ENCODE results near the gene ELF1. TPM values are rescaled to one million over a fixed set of nuclear protein-coding genes. Genes with fewer than 3 reads are reported as not detected.

The ELF1 gene
- total RNA-seq, 3 donors from 2014 or later, result 101 to 138 (median 104) TPM

DNA sequence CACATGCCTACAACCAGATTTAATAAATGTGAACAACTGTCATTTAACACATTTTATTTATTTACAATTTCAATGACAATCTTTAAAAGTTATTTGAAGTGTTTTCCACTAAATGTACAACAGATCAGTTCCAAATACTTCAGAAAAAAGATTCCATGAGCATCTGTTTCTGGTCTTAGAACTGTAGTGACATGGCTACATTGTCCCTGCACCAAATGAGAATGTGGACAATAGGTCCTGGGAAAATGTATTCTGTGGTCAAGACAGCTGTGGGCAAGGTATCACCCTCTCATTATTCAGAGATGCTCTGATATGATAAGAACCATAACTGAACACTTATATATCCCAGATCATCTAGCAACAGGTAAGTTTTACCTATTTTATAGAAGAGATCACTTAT lies 43.7 kb downstream of the ELF1 start:
- no peaks in the 10 kb centered on the region for H3K27me3 ChIP-seq
- H3K36me3 ChIP-seq, result no peaks in the 10 kb centered on the region
- TF ChIP-seq POLR2AphosphoS5 (IDR thresholded peaks at IDR 0.05) (no peak), CTCF (IDR thresholded peaks at IDR 0.05) (no peak), POLR2A (IDR thresholded peaks at IDR 0.05) (no peak)
- H3K27ac ChIP-seq, result peak overlapping the region in 1 of 2 donors; percentile 15
- peaks cover 0 to 19% of the 10 kb centered on the region in 2 donors for H3K4me1 ChIP-seq
- DNase-seq (ENCODE audit: low spot score in 2 of 2), result no peak
- H3K4me3 ChIP-seq, result no peak overlapping the region
- H3K9me3 ChIP-seq, result no peaks in the 10 kb centered on the region
- intact Hi-C loops (cut with DNase I; ENCODE audit: low total_unique reads), result no loop called here

- intact Hi-C loops (cut with DNase I; ENCODE audit: low total_unique reads), result no loop called here
- TF ChIP-seq CTCF (IDR thresholded peaks at IDR 0.05) (peak in 1 of 3 donors; percentile 15), POLR2AphosphoS5 (IDR thresholded peaks at IDR 0.05) (no peak), POLR2A (IDR thresholded peaks at IDR 0.05) (no peak)
- H3K9me3 ChIP-seq, result no peaks in the 10 kb centered on the region
- no peaks in the 10 kb centered on the region for H3K27me3 ChIP-seq
- no peak overlapping the region for H3K4me3 ChIP-seq
- no peak for DNase-seq (ENCODE audit: low spot score in 2 of 2)
- peak overlapping the region in 1 of 2 donors; percentile 15 for H3K27ac ChIP-seq
- H3K4me1 ChIP-seq, result peaks cover 0 to 16% of the 10 kb centered on the region in 2 donors
- no peaks in the 10 kb centered on the region for H3K36me3 ChIP-seq
Observed at GRCh38 chr13:40974460-40975407, 44.4 kb downstream of the ELF1 start.

GRCh38 chr13:40973409-40973808 lies 45.7 kb downstream of the ELF1 start:
- Histone ChIP-seq H3K4me1 (peaks cover 0 to 14% of the 10 kb centered on the region in 2 donors), H3K27ac (no peak overlapping the region), H3K36me3 (no peaks in the 10 kb centered on the region), H3K9me3 (no peaks in the 10 kb centered on the region), H3K27me3 (no peaks in the 10 kb centered on the region), H3K4me3 (no peak overlapping the region)
- TF ChIP-seq POLR2AphosphoS5 (IDR thresholded peaks at IDR 0.05), result no peak
- no peak for TF ChIP-seq CTCF (IDR thresholded peaks at IDR 0.05)
- no peak for TF ChIP-seq POLR2A (IDR thresholded peaks at IDR 0.05)
- DNase-seq (ENCODE audit: low spot score in 2 of 2), result no peak
- intact Hi-C loops (cut with DNase I; ENCODE audit: low total_unique reads), result no loop called here

DNA sequence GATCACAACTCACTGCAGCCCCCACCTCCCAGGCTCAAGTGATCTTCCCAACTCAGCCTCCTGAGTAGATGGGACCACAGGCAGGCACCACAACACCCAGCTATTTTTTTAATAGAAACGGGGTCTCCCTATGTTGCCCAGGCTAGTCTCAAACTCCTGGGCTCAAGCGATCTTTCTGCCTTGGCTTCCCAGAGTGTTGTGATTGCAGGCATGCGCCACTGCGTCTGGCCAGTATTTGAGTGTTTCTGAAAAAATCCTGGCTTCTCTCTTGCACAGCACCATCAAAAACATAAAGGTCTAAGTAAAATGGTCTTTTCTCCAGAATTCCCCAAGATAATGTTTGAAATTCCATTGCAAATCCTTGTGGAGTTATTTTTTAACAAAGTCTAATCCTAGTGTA lies 47.8 kb downstream of the ELF1 start:
- no peak overlapping the region for H3K27ac ChIP-seq
- DNase-seq (ENCODE audit: low spot score in 2 of 2), result no peak
- H3K4me3 ChIP-seq, result no peak overlapping the region
- peaks cover 0 to 14% of the 10 kb centered on the region in 2 donors for H3K4me1 ChIP-seq
- intact Hi-C loops (cut with DNase I; ENCODE audit: low total_unique reads), result no loop called here
- no peaks in the 10 kb centered on the region for H3K9me3 ChIP-seq
- H3K27me3 ChIP-seq, result no peaks in the 10 kb centered on the region
- no peak for TF ChIP-seq CTCF (IDR thresholded peaks at IDR 0.05)
- no peak for TF ChIP-seq POLR2A (IDR thresholded peaks at IDR 0.05)
- TF ChIP-seq POLR2AphosphoS5 (IDR thresholded peaks at IDR 0.05), result no peak
- H3K36me3 ChIP-seq, result no peaks in the 10 kb centered on the region

GRCh38 chr13:40970803-40971202 lies 48.3 kb downstream of the ELF1 start:
- no peak for DNase-seq (ENCODE audit: low spot score in 2 of 2)
- Histone ChIP-seq H3K9me3 (no peaks in the 10 kb centered on the region), H3K4me3 (no peak overlapping the region), H3K4me1 (peaks cover 0 to 14% of the 10 kb centered on the region in 2 donors), H3K27ac (no peak overlapping the region), H3K36me3 (no peaks in the 10 kb centered on the region), H3K27me3 (no peaks in the 10 kb centered on the region)
- TF ChIP-seq POLR2A (IDR thresholded peaks at IDR 0.05), result no peak
- no peak for TF ChIP-seq POLR2AphosphoS5 (IDR thresholded peaks at IDR 0.05)
- no peak for TF ChIP-seq CTCF (IDR thresholded peaks at IDR 0.05)
- intact Hi-C loops (cut with DNase I; ENCODE audit: low total_unique reads), result no loop called here
